A172 (cell line): ENCODE measurements around the gene CYSRT1. TPM values are rescaled to one million over a fixed set of nuclear protein-coding genes. Genes with fewer than 3 reads are reported as not detected.

ENCODE experiments used
- DNase-seq: peaks from one replicate; pipeline ENCODE4 v3.0.0-alpha.2; 2015; ENCODE audit warnings: low spot score
- total RNA-seq: library from RNA; depleted of rRNA; stranded (reverse); fragments of >200 nt; shearing (Covaris generic); gene quantifications from 2 replicates; pipeline ENCODE4 v1.2.3, GENCODE V29; 2014

CYSRT1 gene
- total RNA-seq, 1 experiment from 2014 or later = 5.4 TPM

DNA sequence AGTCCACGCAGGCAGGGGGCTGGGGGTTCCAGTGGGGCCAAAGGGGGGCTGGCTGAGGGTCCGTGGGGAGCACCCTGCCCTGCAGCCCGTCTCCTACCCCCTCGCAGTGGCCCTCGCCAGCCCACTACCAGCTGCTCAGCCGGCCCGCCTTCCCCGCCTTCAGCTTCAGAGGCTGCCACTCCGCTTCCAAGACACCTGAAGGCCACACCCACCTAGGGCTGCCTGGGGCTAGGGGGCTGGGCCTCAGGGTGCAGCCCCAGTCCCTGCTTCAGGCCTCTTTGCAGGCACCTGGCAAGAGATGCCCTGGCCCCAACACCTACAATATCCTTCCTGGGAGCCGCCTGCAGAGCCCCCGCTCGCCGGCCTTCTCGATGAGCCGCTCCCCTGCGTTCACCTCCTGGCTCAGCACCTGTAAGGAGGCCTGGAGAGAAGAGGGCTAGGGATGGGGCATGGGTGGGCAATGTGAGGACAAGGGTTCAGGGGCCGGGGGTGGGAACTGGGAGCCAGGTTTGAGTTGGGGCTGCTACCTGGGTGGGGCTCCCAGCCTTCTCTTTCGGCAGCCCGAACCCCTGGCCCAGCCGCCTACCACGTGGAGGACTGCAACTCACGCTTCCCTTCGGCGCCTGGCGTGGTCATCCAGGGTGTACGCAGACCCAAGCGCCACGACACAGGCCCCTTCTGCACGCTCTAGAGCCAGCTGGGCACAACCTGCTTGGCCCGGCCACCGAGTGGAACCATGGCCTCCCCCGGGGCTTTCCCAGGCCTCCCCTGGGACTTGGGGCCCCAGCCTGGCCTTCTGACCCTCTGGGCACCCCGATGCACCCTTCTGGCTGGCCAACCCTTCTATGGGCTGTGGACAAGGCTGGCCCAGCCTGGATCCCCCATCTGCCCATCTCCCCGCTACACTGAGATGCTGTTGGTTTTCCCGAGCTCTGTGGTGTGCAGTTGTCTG, 27.9 kb downstream of the CYSRT1 start:
- DNase-seq = no peak

DNA sequence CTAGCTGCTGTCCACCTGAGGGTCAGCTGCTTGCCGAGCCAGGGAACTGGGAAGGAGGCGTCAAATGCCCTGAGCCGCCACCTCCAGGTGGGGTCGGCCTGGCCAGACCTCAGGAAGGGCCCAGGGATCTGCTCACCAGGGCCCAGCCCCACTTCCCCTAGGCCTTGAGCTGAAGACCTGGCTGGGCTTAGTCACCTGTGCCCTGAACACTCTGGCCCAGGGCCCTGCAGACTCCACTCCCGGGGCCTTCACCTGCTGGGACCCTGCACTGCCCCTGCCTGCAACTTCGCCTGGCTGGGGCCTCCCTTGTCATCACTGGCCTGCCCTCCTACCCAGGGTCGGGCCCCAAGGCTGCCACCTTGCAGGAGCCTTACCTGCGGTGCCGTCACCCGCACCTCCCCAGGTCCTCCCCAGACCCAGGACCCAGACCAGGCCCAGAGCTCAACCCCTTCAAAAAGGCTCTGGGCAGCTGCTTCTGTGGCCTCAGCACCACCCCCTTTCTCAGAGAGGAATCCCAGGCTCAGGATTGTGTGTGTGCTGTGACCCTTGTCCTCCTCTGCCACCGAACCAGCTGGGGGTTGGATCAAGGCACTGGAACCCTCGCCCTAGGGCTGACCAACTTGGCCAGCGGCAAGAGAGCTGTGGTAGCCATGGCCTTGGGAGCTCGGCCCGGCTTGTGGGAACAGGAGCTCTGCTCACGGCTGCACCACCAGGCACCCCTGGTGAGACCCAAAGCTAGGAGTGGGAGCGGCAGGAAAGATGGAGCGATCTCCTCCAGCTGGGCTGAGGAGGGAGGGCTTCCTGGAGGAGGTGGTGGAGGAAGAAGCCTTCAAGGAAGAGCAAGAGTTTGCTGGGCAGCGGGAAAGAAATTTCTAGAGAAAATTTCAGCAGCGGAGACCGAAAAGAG, 29.0 kb downstream of the CYSRT1 start:
- peak; percentile 35 for DNase-seq

DNA sequence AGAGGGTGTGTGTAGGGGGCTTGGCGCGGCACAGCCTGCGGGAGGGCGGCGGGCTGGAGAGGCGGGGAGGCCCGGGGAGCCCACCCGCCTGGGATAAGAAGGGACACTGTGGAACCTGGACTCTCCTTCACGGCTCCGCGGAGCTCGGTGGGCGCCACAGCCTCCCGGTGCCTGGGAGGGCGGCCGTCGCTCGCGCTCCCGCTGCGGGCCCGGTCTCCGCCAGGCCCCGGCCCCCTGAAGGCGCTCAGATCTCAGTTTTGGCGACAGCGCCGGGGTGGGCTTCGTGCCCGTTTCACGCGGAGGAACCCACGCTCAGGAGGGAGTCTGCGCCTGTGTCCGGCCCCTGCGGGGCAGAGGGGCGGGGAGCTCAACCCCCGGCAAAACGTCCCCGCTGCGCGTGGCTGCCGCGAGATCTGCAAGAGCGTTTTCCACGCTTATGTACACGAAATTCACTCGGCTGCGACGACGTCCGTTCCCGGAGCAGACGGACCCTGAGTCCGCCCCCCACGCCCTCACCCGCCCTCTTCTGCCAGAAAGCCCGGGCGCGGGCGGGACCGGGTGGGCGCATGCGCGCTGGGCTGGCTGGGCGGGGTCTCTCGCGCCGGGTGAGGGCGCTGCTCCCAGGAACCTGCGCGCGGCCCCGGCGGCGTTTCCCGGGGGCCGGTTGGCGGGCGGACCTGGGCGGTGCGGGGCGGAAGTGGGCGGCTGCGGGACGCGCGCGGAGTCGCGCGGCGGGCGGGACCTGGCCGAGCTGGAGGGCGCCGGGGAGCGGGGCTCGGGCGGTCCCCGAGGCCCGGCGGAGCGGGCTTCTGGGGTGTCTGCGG, 29.9 kb downstream of the CYSRT1 start, which contains the start of gene NELFB:
TSS of gene NELFB (plus strand) at position 704 of the 824 bp plus-strand sequence.
- peak; percentile 84 for DNase-seq

DNA sequence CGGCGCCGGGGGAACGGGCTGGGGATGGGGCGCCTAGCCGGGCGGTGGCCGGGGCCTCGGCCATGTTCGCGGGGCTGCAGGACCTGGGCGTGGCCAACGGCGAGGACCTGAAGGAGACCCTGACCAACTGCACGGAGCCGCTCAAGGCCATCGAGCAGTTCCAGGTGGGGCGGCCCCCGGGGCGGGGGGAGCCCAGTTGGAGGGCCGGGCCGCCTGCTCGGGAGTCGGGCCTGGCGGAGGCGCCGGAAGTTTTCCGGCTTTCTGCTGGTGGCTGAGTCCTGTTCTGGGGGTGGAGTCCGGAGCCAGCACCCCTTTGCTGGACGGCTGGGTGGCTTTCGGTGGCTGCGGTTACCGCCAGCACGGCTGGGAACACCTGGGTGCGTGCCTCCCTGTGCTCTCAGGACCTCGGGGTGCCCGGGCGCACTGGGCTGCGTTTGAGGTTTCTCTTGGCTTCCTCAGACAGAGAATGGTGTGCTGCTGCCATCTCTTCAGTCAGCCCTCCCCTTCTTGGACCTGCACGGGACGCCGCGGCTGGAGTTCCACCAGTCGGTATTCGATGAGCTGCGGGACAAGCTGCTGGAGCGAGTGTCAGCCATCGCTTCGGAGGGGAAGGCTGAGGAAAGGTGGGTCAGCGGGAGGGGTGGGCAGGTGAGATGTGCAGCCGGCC, 30.6 kb downstream of the CYSRT1 start:
- peak; percentile 41 for DNase-seq

DNA sequence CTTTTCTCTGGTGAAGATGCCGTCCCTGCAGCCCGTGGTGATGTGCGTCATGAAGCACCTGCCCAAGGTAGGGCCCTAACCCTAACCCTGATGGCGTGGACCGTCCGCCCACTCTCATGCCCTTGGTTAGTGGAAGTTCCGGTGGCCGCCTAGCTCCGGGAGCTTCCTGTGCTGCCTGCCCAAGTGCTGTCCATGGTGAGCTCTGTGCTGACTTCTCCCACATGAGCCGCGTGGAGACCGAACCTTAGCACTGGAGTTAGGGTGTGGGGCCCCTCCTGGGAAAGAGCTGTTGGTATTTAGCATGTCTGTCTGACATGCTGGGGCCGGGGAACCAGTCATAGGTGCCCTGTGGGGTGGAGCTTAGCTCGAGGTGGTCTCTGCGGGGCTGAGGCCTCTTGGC, 31.4 kb downstream of the CYSRT1 start:
- DNase-seq = no peak

DNA sequence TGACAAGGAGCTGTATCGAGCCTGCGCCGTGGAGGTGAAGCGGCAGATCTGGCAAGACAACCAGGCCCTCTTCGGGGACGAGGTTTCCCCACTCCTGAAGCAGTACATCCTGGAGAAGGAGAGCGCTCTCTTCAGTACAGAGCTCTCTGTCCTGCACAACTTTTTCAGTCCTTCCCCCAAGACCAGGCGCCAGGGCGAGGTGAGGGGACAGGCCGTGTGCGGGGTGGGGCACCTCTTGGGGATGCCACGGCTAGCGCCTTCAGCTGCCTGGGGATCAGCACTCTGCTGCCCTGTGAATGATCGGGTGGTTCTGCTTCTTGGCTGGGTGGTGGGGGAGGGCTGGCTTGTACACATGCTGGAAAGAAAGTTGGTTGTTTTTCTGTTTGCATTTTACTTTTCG, 31.9 kb downstream of the CYSRT1 start:
- no peak for DNase-seq

DNA sequence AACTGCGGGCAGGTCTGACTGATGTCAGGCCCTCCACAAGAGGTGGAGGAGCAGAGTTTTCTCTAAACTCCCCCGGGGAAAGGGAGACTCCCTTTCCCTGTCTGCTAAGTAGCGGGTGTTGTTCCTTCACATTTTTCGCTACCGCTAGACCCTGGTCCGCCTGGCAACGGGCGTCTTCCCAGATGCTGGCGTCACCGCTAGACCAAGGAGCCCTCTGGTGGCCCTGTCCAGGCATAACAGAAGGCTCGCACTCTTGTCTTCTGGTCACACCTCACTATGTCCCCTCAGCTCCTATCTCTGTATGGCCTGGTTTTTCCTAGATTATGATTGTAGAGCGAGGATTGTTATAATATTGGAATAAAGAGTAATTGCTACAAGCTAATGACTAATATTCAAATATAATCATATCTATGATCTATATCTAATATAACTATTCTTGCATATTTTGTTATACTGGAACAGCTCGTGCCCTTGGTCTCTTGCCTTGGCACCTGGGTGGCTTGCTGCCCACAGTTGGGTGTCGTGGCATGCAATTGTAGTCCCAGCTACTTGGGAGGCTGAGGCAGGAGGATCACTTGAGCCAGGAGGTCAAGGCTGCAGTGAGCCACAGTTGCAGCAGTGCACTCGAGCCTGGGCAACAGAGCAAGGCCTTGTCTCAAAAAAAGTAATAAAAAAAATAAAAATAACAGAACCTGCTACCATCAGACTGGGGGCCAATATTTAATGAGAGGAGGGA, 37.4 kb downstream of the CYSRT1 start:
- DNase-seq = peak; percentile 60

DNA sequence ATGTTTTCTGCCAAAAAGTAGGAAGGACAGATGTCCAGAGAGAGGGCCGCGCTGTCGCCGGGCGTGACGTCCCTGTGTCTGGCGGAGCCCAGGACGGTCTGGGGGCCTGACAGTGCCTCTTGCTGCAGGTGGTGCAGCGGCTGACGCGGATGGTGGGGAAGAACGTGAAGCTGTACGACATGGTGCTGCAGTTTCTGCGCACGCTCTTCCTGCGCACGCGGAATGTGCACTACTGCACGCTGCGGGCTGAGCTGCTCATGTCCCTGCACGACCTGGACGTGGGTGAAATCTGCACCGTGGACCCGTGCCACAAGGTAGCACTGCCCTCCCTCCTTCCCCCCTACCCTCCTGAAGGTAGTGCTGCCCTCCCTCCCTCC, 37.9 kb downstream of the CYSRT1 start:
- DNase-seq = no peak

DNA sequence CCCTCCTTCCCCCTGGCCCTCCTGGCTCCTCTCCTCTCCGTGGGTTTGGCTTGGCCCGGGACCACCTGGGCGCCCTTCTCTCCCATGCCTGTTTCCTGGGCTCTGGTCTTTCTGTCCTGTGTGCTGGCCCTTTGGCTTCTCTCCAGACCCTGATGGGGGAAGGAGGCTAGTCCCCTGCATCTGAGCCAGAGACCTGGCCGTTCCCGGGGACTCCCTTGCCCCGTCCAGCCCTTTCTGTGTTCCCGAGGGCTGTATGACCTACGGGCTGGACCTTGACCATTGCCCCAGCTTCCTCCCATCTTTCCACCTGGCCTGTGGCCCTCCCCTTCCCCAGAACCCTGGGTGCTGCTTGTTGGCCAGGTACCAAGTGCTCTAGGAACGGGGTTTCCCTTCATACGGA, 38.5 kb downstream of the CYSRT1 start:
- no peak for DNase-seq

DNA sequence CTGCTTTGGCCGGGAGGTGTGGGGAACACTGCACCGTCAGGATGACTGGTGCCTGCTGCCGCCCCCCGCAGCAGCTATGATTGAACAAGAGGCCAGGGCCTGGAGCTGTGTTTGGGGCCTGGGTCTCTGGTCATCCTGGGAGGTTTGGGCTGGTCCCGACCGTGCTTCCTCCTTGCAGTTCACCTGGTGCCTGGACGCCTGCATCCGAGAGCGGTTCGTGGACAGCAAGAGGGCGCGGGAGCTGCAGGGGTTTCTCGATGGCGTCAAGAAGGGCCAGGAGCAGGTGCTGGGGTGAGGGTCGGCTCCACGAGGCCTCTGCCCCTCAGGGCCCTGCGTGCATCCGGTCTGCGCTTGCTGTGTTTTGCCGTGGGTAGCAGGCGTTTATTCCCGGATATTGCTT, 39.1 kb downstream of the CYSRT1 start:
- DNase-seq = no peak

DNA sequence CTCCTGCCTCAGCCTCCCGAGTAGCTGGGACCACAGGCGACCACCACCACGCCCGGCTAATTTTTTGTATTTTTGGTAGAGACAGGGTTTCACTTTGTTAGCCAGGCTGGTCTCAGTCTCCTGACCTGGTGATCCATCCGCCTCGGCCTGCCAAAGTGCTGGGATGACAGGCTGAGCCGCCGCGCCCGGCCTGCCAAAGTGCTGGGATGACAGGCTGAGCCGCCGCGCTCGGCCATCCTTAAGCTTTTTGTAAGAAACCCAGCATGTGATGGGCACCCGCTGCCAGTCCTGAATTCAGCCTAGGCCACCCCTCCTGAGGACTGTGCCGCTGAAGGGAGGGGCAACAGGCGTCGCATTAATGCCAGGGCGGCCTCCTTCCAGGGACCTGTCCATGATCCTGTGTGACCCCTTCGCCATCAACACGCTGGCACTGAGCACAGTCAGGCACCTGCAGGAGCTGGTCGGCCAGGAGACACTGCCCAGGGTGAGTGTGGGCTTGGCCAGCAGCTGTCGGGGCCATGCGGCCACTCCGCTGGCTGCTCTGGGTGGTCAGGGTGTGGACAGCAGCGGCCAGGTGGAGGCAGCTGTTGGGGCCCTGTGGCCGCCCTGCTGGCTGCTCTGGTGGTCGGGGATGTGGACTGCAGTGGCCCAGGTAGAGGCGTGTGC, 40.7 kb downstream of the CYSRT1 start:
- DNase-seq = no peak

DNA sequence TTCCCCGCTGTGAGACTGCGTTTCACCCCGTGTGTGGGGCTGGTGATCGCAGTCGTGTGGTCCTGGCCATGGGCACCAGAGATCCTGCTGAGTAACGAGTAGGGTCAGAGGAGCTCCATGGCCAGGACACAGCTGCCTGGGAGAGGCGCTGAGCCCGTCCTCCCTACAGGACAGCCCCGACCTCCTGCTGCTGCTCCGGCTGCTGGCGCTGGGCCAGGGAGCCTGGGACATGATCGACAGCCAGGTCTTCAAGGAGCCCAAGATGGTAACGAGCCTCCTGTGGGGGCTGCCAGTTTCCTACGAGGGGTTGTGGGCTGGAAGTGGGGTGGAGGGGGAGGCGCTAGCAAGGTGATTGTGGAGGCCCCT, 41.2 kb downstream of the CYSRT1 start:
- no peak for DNase-seq

DNA sequence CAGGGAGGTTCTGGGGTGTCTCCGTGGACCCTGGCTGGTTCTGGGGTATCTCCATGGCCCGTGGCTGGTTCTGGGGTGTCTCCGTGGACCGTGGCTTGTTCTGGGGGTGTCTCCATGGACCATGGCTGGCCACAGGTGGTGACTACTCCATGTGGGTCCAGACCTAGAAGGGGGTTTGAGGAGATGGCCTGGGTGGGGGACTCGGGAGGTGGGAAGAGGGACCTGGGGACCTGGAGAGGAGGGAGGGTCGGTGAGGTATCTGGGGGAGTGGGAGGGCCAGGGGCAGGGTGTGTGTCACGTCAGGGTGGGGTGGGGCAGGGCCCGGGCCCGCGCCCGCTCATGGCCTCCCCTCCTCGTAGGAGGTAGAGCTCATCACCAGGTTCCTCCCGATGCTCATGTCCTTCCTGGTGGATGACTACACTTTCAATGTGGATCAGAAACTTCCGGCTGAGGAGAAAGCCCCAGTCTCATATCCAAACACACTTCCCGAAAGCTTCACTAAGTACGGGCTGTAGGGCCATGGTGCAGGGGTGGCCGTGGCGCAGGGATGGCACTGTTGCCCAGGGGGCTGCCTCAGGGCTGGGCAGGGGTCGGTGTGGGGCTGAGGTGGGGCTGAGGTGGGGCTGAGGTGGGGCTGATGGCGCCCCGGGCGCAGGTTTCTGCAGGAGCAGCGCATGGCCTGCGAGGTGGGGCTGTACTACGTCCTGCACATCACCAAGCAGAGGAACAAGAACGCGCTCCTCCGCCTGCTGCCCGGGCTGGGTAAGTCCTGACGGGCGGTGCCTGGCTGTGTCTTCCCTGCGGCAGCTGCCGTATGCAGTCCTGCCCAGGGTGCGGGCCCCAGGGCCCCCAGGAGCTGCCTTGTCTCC, 41.8 kb downstream of the CYSRT1 start:
- no peak for DNase-seq

DNA sequence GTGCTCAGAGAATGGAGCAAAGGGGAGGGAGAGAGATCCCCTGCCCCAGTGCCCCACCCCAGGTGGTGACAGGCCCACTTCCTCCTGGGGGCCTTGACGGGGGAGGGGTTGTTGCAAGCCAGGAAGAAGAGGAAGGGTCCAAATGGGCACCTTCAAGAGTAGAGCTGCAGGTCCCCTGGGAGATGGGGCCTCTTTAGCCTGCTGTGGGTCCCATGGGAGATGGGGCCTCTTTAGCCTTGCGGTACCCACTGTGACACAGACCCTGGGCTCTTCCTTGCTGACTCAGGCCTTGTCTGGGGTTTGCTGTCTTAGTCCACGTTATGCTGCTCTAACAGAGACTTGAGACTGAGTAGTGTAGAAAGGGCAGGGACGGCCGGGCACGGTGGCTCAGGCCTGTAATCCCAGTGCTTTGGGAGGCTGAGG, 43.0 kb downstream of the CYSRT1 start:
- DNase-seq = no peak

DNA sequence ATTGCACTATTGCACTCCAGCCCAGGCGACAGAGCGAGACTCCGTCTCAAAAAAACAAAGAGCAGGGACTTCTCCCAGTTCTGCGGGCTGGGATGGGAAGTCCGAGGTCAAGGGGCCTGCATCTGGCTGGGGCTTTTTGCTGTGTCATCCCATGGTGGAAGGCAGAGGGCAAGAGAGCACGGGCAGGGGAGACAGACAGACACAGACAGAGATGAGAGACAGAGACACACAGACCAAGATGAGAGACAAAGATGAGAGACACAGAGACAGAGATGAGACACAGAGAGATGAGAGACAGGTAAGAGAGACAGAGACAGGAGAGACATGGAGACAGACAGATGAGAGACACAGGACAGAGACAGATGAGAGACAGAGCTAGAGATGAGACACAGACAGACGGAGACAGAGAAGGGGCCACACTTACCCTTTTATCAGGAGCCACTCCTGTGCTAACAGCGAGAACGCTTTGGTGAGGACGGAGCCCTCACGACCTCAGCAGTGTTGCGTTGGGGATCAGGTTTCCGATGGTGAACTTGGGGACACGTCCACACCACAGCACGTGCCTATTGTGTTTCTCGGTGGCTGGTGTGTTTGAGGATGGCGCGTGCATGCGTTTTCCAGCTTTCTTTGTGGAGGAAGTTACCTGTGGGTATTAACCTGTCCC, 43.7 kb downstream of the CYSRT1 start:
- no peak for DNase-seq

DNA sequence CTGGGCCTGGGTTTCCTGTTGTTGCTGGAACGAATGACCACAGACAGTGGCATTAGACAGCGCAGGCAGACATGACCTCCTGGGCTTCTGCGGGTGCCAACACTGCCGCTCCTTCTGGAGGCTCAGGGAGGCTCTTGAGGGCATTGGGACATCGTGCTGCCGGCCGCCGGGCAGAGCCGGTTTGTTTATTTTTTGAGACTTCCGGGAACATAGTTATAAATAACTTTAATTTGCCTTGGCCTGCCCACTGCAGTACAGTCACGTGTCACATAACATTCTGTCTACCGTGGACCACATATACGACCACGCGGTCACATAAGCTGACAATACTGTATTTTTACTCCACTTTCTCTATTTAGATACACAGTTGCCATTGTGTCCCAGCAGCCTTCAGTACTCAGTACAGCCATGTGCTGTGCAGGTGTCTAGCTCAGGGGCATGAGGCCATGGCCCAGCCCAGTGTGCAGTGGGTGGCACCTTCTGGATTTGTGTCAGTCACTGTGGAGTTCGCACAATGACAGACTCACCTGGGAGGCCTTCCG, 44.3 kb downstream of the CYSRT1 start:
- peak; percentile 83 for DNase-seq

DNA sequence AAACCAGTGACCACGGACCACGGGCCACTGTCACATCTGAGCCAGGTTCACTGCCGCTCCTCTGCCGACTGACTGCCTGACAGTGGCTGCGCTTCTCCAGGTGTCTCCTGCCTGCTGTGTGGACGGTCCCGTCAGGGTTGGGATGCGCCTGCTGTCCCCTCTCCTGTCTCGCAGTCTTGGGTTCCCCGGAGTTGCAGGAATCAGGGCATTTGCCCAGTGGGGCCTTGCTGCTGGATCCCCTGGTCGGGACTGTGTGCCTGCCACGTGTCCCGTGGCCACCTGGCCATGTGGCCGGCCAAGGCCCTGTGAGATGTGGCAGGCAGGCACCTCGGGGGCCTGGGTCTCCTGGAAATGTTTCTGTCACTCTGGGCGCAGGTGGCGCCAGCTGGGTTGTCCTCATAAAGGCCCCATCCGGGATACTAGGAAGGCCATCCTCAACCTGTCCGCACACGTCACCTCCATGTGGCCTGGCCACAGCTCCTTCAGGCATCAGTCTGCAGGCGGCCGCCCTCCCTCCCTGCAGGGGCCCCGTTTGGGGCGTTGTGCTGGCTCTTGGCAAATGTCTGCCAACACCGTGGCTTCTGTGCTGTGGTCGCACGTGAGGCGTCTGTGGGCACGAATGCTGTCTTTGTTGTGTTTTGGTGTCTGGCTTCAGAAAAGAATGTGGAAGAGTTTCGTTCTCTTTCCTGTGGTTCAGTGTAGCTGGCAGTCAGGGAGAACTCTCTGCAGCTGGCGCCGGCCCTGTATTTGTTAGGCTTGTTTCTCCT, 46.1 kb downstream of the CYSRT1 start:
- DNase-seq = no peak
